ENCODE results near the gene ZFP90. TPM values are rescaled to one million over a fixed set of nuclear protein-coding genes. Genes with fewer than 3 reads are reported as not detected.

ZFP90 gene
- total RNA-seq, 1 donor from 2014 or later: 24.0 TPM

DNA sequence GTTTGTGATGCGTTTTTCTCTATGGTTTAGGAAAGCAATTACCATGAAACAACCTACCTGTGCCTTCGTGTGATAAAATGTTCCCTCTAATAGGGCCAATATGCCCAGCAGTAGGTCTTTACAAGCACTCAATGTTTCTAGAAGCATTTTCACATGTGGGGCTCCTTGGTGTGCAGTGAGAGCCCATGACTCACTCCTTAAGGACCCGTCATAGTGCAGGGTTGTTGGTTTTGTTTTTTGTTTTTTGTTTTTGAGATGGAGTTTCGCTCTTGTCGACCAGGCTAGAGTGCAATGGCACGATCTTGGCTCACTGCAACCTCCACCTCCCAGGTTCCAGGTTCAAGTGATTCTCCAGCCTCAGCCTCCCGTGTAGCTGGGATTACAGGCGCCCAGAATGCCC is 31.1 kb upstream of the ZFP90 start:
- Mint-ChIP-seq H3K9me3 (ENCODE audit: unreplicated experiment) (no peaks in the 10 kb centered on the region), H3K27ac (ENCODE audit: unreplicated experiment) (no peak overlapping the region), H3K4me1 (ENCODE audit: low read depth, unreplicated experiment) (peaks cover 8% of the 10 kb centered on the region), H3K36me3 (ENCODE audit: low read depth, unreplicated experiment) (no peaks in the 10 kb centered on the region), H3K27me3 (ENCODE audit: low read depth, unreplicated experiment) (peaks cover 41% of the 10 kb centered on the region), H3K4me3 (ENCODE audit: unreplicated experiment) (no peak overlapping the region)
- Histone ChIP-seq H3K27me3 (ENCODE audit: insufficient read depth, low read length) (peaks cover under 1% of the 10 kb centered on the region), H3K79me2 (ENCODE audit: insufficient read depth, low read length) (no peaks in the 10 kb centered on the region), H4K20me1 (ENCODE audit: insufficient read depth, low read length) (no peaks in the 10 kb centered on the region), H3K27ac (ENCODE audit: low read depth, low read length) (no peak overlapping the region), H3K4me1 (ENCODE audit: insufficient read depth, low read length) (peaks cover 4% of the 10 kb centered on the region), H3K9ac (ENCODE audit: low read length) (no peak overlapping the region), H3K36me3 (ENCODE audit: insufficient read depth, low read length) (no peaks in the 10 kb centered on the region), H2AFZ (ENCODE audit: low read depth, low read length) (no peak overlapping the region), H3K9me3 (ENCODE audit: insufficient read depth, low read depth, low read length) (no peaks in the 10 kb centered on the region), H3K4me3 (ENCODE audit: insufficient read depth, low read depth, low read length) (no peak overlapping the region), H3K4me2 (ENCODE audit: low read length) (no peak overlapping the region)
- no peak for TF ChIP-seq EZH2 (IDR thresholded peaks at IDR 0.05; ENCODE audit: insufficient read depth, low read length)
- TF ChIP-seq, protein P1, sequence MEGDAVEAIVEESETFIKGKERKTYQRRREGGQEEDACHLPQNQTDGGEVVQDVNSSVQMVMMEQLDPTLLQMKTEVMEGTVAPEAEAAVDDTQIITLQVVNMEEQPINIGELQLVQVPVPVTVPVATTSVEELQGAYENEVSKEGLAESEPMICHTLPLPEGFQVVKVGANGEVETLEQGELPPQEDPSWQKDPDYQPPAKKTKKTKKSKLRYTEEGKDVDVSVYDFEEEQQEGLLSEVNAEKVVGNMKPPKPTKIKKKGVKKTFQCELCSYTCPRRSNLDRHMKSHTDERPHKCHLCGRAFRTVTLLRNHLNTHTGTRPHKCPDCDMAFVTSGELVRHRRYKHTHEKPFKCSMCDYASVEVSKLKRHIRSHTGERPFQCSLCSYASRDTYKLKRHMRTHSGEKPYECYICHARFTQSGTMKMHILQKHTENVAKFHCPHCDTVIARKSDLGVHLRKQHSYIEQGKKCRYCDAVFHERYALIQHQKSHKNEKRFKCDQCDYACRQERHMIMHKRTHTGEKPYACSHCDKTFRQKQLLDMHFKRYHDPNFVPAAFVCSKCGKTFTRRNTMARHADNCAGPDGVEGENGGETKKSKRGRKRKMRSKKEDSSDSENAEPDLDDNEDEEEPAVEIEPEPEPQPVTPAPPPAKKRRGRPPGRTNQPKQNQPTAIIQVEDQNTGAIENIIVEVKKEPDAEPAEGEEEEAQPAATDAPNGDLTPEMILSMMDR (IDR thresholded peaks at IDR 0.05; ENCODE audit: insufficient read depth, low read depth, low read length): no peak
- no peak for DNase-seq (ENCODE audit: low read depth)
- FAIRE-seq: no peak

DNA sequence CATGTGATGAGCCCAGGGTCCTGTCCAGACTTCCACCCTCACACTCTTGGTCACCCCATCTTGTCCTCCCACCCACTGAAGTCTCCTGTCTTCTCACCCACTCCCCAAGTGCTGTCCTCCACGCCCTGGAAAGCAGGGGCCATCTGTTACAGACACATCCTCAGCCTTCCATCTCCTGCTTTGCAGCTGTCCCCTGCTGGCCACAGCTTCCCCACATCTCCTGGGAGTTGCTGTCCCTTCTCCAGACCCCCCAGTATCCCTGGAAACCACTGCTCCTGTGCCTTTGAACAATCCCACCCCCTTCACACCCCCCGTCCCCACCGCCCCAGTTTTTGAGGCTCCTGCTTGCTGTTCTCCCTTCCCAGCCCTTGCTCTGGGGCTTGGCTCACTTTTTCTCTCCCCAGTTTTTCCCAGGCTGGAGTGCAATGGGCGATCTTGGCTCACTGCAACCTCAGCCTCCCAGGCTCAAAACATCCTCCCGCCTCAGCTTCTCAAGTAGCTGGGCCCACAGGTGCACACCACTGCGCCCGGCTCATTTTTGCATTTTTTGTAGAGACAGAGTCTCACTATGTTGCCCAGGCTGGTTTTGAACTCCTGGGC is 30.4 kb upstream of the ZFP90 start:
- H3K4me3 Mint-ChIP-seq (ENCODE audit: unreplicated experiment): no peak overlapping the region
- Histone ChIP-seq H3K36me3 (ENCODE audit: insufficient read depth, low read length) (no peaks in the 10 kb centered on the region), H3K27ac (ENCODE audit: low read depth, low read length) (no peak overlapping the region), H3K9me3 (ENCODE audit: insufficient read depth, low read depth, low read length) (no peaks in the 10 kb centered on the region), H3K9ac (ENCODE audit: low read length) (no peak overlapping the region), H4K20me1 (ENCODE audit: insufficient read depth, low read length) (no peaks in the 10 kb centered on the region), H2AFZ (ENCODE audit: low read depth, low read length) (no peak overlapping the region), H3K4me1 (ENCODE audit: insufficient read depth, low read length) (peaks cover 4% of the 10 kb centered on the region), H3K27me3 (ENCODE audit: insufficient read depth, low read length) (no peaks in the 10 kb centered on the region), H3K79me2 (ENCODE audit: insufficient read depth, low read length) (no peaks in the 10 kb centered on the region), H3K4me3 (ENCODE audit: insufficient read depth, low read depth, low read length) (no peak overlapping the region), H3K4me2 (ENCODE audit: low read length) (no peak overlapping the region)
- no peaks in the 10 kb centered on the region for H3K36me3 Mint-ChIP-seq (ENCODE audit: low read depth, unreplicated experiment)
- peaks cover 39% of the 10 kb centered on the region for H3K27me3 Mint-ChIP-seq (ENCODE audit: low read depth, unreplicated experiment)
- peaks cover 8% of the 10 kb centered on the region for H3K4me1 Mint-ChIP-seq (ENCODE audit: low read depth, unreplicated experiment)
- FAIRE-seq (no peak), DNase-seq (ENCODE audit: low read depth) (no peak)
- TF ChIP-seq EZH2 (IDR thresholded peaks at IDR 0.05; ENCODE audit: insufficient read depth, low read length): no peak
- TF ChIP-seq, protein P1 (IDR thresholded peaks at IDR 0.05; ENCODE audit: insufficient read depth, low read depth, low read length): no peak
- H3K27ac Mint-ChIP-seq (ENCODE audit: unreplicated experiment): peak overlapping the region; percentile 69
- peaks cover 3% of the 10 kb centered on the region for H3K9me3 Mint-ChIP-seq (ENCODE audit: unreplicated experiment)

DNA sequence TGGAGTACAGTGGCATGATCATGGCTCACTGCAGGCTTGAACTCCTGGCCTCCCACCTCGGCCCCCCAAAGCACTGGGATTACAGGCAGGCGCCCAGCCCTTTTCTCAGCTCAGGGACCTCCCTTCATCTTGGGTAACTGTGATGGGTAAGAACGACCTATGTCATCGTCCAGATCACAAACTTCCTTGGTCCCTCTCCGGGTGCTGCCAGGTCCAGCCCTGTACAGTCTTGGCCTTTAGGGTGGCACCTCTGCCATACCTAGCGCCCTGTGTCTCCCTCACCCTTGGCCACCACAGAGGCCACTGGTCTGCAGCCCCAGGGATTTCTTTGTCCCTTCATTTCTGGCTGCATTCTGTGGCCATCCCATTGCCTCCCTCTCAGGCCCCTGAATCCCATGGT is 29.7 kb upstream of the ZFP90 start:
- Mint-ChIP-seq H3K27me3 (ENCODE audit: low read depth, unreplicated experiment) (peaks cover 36% of the 10 kb centered on the region), H3K9me3 (ENCODE audit: unreplicated experiment) (peaks cover 3% of the 10 kb centered on the region), H3K4me1 (ENCODE audit: low read depth, unreplicated experiment) (peaks cover 8% of the 10 kb centered on the region), H3K4me3 (ENCODE audit: unreplicated experiment) (peak overlapping the region; percentile 40), H3K36me3 (ENCODE audit: low read depth, unreplicated experiment) (no peaks in the 10 kb centered on the region), H3K27ac (ENCODE audit: unreplicated experiment) (peak overlapping the region; percentile 69)
- Histone ChIP-seq H3K4me1 (ENCODE audit: insufficient read depth, low read length) (peaks cover 4% of the 10 kb centered on the region), H3K27me3 (ENCODE audit: insufficient read depth, low read length) (no peaks in the 10 kb centered on the region), H3K9ac (ENCODE audit: low read length) (no peak overlapping the region), H3K79me2 (ENCODE audit: insufficient read depth, low read length) (no peaks in the 10 kb centered on the region), H3K4me2 (ENCODE audit: low read length) (no peak overlapping the region), H3K4me3 (ENCODE audit: insufficient read depth, low read depth, low read length) (no peak overlapping the region), H2AFZ (ENCODE audit: low read depth, low read length) (no peak overlapping the region), H3K36me3 (ENCODE audit: insufficient read depth, low read length) (no peaks in the 10 kb centered on the region), H3K27ac (ENCODE audit: low read depth, low read length) (no peak overlapping the region), H3K9me3 (ENCODE audit: insufficient read depth, low read depth, low read length) (no peaks in the 10 kb centered on the region), H4K20me1 (ENCODE audit: insufficient read depth, low read length) (no peaks in the 10 kb centered on the region)
- no peak for DNase-seq (ENCODE audit: low read depth)
- TF ChIP-seq EZH2 (IDR thresholded peaks at IDR 0.05; ENCODE audit: insufficient read depth, low read length): no peak
- TF ChIP-seq, protein P1 (IDR thresholded peaks at IDR 0.05; ENCODE audit: insufficient read depth, low read depth, low read length): no peak
- no peak for FAIRE-seq
